CD4-positive, alpha-beta T cell treated with Interleukin-4 for 1 hour (primary cell): ENCODE measurements around the gene MAMSTR.
"Not testable (repeated sequence)": the region's sequence is repeated elsewhere in the genome, so short reads cannot be mapped to it uniquely, and the experiment has no call there.

ENCODE experiments used
- DNase-seq, 2 donors: peaks; one replicate each; pipeline ENCODE4 v3.0.0-alpha.2; 2020 to 2022

The MAMSTR gene

DNA sequence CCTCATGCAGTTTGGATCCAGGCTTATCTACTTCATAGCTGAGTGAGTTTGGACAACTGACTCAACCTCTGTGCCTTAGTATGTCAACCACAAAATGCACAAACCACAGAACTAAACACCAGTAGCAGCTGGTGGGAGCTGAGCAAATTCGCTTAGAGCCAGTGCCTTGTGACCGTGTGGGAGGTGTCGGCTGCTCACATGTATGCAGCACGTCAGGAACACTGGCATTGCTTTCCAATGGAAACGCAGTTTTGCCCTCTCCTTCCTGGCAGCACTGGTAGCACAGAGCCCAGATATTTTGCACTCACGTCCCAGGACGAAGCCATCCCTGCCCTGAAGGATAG lies 38.4 kb downstream of the MAMSTR start:
- no peak for DNase-seq

DNA sequence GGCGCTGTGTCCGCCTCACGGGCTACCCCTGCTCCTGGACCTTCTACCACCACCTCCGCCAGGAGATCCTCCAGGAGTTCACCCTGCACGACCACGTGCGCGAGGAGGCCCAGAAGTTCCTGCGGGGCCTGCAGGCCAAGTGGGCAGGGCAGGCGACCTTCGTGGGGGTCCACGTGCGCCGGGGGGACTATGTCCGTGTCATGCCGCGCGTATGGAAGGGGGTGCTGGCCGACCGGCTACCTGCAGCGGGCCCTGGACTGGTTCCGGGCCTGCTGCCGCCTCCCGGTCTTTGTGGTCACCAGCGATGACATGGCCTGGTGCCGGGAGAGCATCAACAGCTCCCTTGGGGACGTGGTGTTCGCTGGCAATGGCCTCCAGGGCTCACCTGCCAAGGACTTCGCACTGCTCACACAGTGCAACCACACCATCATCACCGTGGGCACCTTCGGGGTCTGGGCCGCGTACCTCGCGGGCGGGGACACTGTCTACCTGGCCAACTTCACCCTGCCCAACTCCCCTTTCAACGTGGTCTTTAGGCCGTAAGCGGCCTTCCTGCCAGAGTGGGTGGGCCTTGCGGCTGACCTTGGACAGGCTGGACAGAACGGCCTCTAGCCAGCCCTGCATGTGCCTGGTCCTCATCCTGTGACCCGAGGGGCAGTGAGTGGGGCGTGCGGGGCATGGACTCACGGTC lies 38.9 kb downstream of the MAMSTR start:
- DNase-seq: no peak

DNA sequence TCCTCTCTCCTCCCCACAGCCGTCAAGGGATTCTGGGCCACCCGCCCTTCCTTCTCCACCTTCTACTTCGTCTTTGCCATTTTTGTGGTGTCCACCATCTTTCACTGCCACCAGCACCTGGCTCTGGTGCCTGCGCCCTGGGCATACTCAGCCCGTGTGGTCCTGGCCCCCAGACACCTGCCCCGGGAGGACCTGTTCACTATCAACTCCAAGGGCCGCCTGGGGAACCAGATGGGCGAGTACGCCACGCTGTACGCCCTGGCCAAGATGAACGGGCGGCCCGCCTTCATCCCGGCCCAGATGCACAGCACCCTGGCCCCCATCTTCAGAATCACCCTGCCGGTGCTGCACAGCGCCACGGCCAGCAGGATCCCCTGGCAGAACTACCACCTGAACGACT lies 39.5 kb downstream of the MAMSTR start:
- DNase-seq: not testable (repeated sequence)

DNA sequence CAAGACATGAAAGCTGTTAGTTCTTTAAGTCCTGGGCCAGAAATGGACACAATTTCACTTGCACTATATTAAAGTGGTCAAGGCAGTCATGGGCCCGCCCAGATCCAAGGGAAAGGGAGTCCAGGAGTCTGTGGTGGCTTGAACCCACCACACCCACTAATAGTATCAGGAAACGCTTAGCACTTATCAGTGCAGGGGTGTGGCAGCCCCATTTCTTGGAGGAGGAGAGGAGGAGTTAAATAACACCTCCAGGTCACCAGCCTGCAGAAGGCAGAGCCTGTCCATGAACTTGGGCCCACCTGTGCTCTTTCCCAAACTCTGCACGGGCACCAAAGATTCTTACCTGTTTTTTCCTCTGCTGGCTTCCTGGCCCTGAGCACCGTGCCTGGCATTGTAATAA lies 41.3 kb downstream of the MAMSTR start:
- DNase-seq: no peak

DNA sequence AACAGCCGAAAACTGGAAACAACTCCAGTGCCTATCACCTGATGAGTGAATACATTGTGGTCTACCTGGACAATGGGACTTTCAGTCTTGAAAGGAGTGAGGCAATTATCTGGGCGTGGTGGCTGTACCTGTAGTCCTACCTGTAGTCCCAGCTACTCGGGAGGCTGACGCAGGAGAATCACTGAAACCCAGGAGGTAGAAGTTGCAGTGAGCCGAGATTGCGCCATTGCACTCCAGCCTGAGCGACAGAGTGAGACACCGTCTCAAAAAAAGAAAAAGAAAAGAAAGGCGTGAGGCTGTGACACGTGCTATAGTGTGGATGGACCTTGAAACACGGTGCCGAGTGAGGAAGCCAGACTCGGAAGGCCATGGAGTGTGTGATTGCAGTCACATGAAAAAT lies 42.6 kb downstream of the MAMSTR start:
- no peak for DNase-seq

DNA sequence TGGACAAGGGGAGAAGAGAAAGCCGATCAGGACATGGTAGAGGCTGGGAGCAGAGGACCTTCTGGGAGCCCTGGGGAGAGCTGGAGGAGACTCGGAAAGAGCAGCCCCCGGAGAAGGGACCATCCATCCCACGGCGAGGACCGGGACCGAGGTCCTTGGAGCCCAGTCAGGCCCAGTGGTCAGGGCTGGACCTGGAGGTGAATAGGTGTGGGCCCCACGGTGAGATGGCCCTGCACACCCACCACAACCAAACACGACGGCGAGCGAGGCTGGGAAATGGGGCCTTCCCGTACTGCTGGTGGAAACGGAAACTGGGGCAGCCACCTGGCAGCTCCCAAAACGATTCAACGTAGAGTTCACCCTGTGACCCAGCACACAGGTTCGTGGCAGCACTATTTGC lies 43.0 kb downstream of the MAMSTR start:
- no peak for DNase-seq

DNA sequence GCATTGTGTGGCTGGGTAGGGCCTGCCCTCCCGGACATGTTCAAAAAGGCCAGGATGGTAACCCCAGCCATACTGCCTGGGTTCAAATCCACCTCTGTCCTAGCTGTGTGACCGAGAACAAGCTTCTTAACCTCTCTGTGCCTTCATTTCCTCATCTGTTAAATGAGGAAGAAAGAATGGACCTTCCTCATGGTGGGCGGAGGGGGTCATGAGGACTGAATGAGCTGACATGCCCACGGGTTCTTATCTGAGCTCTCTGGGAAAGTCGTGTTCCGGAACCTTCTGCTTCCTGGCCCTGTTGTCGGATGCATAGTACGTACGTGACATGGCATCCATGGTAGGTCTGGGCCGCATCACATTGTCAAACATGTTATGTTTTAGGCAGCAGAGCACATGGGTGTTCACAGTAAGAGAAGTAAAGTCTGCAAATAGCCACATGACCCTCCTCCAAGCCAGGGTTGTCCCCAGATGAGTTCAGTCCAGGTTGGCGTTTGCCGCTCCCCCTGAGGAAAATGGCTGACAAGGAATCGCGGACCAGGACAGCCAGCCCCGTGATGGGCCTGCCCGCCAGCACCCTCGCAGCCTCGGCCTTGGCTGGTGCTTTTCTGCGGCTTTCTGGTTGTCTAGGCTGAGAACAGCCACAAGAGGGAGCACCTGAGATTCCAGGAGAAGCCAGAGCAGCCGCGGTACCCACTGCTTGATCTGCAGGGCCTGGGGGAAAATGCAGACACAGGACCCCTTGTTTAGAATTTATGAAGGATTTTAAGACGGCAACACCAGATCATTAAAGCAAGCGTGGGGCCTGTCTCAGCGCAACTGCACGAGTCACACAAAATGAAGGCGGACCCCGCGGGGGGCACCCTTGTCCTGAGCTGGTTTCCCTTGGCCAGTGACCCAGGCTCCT lies 44.4 kb downstream of the MAMSTR start:
- peak; percentile 82 to 84 for DNase-seq

DNA sequence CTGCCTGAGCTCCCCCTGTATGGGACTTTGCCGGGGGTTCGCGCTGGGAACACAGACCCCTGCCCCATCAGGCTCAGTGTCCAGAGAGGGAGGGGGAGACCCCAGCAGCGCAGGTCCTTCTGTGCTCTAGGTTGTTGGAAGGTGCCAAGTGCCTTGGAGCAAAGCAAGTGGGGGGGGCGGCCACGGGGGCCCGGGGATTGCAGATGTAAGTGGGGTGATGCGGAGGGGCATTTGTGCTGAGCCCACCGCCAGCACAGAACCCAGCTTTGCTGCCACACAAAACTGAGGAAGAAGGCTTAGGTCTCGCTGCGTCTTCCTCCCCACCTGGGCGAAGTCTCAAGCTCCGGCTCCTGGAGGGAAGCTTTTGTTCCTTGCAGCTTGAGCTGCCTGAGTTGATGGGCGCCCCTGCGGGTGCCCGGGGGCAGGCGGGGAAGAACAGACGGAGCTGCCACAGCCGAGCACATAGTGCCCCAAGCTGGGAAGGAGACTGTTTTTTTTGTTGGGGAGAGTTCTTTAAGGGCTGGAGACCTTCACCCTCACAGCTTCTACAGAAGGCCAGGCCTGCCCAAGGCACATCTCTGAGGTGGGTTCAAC lies 45.2 kb downstream of the MAMSTR start:
- DNase-seq: no peak

DNA sequence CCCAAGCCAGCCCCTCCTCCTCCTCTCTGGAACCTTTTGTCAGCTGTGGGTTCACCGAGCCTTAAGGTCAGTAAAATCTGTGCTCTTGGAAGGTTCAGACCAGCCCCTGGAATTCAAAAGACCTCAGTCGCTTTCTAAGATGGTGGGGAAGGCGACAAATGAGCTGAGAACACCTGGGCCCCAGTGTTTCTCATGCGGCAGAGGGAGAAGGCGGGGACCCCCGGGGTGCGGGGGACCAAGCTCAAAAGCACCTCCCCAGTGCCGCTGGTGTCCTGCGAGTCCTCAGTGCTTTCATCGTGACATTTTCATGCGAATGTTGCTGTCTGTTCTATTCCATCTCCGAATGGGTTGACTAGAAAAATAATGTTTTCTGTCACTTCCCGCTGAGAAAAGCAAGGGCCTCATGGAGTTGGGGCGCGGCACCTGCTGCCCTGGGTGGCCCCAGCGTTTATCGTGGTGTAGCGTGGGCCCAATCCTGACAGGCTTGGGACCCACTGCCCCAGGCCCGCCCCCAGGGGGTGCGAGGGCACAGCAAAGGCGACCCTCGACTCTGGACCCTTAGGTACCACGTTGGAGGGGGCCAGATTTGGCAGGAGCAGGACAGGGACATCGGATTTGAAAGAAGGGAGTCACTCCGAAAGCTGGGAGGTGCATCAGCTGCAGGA lies 46.0 kb downstream of the MAMSTR start:
- DNase-seq: no peak

DNA sequence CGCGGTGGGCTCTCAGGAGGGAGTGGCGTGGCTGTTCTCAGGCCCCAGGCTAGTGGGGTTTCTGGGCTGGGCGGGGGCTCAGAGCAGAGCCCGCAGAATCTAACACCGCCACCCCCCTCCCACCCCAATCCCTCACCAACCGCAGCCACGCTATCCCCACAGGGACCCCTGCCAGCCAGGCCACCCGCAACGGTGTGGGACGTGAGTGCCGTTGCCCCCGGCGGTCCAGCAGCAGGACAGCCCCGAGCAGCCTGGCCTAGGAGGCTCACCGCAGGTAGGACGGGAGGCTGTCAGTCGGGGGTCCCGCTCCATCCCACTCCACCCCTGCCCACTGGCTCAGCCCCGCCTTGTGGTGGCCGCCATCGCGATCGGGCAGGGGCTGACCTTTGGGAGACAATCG lies 46.5 kb downstream of the MAMSTR start, which contains the start of gene NTN5:
Gene NTN5 (minus strand): TSS at position 24 of the 400 bp plus-strand sequence. CDS start 2,031 bp downstream, outside the sequence.
- no peak for DNase-seq

DNA sequence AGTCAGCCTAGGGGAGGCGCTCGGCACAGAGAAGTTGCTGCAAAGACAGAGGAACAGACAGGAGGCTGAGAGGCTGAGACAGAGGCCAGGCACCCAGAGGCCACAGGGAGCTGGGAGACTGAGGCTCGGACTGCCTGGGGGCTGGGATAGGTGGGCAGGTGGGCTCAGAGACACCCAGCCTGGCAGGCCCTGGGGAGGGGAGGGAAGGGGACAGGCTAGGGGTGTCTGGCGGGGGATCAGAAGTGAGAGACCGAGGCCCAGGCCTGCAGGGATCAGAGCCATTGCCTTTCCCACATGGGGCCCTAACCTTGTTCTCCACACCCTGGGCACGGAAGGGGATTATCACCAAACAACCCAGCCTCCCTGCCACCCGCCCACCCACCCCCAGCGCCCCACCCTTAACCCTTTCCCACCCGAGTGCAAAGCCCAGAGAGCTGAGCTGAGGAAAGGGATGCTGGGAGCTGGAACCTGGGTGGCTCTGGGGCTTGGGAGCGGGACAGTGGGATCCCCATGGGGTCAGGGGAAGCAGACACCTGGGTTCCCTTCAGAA lies 48.0 kb downstream of the MAMSTR start:
- DNase-seq: no peak

DNA sequence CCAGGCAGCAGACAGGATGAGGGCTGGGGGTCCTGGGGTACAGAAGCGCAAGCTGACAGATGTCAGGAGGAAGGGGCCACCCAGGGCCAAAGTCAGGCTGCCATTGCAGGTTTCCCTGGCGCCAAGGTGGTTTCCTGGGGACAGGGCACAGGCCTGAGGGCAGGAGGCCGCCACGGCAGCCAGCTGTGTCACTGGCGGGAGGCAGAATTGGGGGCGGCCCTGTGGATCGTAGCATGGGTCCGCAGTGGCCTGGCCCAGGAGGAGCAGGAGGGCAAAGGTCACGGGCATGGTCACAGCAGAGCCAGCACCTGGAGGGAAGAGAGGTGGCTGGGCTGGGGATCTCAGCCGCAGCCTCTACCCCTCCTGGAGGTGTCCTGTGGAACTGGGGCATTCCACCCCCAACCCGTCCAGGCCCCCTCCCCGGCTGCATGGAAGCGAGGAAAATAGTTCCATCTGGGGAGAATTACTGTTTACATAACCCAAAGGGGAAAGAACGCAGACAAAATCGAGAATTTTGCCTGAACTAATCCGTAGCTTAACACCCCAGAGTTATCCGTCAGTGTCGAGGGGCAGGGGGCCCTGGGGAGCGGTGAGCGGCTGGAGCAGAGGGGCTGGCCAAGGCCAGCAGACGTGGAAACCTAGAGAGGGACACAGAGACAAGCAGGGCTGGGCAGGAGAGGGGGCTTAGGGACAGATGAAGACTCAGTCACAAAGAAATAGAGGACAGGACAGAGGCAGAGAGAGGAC lies 48.7 kb downstream of the MAMSTR start:
- DNase-seq: no peak

DNA sequence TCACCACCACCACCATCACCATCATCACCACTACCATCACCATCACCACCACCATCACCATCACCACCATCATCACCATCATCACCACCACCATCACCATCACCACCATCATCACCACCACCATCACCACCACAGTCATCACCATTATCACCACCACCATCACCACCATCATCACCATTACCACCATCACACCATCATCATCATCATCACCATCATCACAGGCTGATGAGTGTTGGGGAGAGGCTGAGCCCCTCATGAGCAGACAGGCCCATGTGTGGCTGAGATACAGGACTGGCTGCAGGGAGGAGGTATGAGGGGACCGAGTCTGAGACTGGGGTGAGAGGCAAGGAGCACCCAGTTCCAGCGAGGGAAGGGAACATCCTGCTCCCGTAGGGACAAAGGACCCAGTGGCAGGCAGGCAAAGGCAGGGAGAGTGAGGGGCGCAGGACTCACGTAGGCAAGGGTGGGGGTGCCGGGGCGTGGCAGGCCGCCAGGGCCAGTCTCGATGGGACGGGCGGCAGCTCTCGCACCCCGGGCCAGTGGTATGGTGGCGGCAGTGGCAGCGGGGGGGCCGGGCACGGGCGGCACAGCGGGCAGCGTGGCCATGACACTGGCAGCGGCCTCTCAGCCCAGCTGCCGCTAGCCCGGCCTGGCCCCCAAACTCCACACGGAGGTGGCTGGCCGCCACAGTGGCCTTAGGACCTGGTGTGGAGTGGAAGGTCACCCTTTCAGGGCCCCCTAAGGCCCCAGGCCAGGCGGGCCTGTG lies 49.4 kb downstream of the MAMSTR start:
- no peak for DNase-seq

DNA sequence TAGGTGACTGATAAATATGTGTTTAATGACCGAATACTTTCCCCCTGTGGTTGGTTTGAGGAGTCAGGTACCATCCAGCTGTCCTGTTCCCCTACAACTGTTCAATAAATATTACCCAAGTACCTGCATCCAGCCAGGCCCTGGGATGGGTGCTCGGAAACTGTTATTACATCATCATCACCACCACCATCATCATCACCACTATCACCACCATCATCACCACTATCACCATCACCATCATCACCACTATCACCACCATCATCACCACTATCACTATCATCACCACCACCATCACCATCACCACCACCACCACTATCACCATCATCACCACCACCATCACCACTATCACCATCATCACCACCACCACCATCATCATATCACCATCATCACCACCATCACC lies 50.8 kb downstream of the MAMSTR start:
- DNase-seq: no peak

DNA sequence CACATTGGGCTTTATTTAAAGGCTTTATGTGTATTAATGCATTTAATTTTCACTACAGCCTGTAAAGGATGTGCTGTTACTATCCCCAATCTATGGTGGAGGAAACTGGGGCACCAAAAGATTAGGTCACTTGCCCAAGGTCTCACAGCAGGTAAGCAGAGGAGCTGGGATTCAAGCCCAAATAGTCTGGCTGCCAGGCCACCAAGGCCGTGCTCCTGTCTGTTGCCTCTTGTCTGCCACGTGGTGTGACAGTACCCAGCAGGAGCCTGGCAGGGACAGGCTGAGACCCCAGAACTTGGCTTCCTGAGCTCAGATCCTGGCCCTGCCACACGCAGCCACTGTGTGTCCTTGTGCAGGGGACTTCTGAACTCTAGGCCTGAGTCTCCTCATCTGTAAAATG lies 51.2 kb downstream of the MAMSTR start:
- DNase-seq: no peak

DNA sequence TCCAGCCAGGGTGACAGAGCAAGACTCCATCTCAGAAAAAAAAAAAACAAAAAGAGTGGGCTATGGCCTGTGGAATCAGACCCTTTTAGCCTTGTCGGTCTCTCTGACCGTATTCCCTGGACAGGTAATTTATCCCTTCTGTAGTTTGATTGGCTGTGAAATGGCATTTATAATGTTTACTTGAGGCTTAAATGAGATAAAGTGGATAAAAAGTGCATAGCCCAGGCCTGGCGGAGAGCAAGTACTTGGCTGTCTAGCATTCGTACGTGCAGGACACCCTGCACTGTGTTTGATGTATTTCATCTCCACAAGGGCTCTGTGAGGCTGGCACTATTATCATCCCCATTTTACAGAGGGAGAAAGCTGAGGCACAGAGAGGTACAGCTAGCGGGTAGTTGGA lies 53.7 kb downstream of the MAMSTR start:
- DNase-seq: no peak

DNA sequence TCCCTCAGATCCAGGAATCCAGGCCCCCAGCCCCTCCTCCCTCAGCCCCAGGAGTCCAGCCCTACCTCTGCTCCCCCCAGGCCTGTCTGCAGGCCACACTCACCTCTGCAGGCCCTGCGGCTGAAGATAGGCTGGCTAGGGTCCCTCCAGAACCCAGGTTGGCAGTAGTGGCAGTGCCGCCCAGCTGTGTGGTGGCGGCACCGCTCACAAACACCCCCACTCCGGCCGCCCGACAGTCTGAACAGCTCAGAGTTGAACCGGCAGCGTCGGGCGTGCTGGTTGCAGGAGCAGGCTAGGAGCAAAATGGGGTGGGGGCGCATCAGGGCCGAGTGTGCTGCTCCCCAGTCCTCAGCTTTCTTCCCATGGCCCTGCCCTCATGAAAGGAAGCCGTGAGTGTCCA lies 55.0 kb downstream of the MAMSTR start:
- DNase-seq: no peak

DNA sequence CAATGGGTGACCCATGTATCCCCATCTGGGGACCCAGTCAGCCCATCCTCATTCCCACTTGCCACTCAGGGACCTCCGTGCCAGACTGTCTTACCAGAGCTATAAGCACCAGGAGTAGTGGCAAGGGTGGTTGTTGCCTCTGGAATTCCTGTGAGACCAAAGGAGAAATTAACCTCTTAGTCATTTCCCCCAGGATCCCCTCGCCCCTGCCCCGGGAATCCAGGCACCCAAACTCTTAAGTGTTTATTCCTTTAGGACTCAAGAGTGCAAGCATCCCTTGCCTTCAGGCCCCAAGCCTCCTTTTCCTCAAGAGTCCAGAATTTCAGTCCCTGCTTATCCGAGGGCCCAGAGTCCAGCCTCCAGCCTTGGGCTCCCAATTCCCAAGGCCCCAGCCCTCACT lies 55.9 kb downstream of the MAMSTR start:
- no peak for DNase-seq
